IMR-90 (cell line): Measurements from ENCODE around the gene ROCK2.

ENCODE experiments used
- BHLHE40 ChIP-seq: fragments of 150-350 bp; IDR thresholded peaks from 2 replicates; pipeline ENCODE4 v1.6.1; 2016; ENCODE audit warnings: mild to moderate bottlenecking, low read depth, low read length
- ELK1 ChIP-seq: fragments of 150-350 bp; IDR thresholded peaks from 2 replicates; pipeline ENCODE4 v1.6.1; 2016; ENCODE audit warnings: low read depth, mild to moderate bottlenecking, low read length, moderate library complexity, borderline replicate concordance
- POLR2A ChIP-seq: IDR thresholded peaks from 2 replicates; pipeline ENCODE4 v1.6.1; 2012; ENCODE audit warnings: mild to moderate bottlenecking, low read depth, low read length
- TF ChIP-seq, protein P1 (sequence below): conservative IDR thresholded peaks from 2 replicates; pipeline ENCODE4 v1.5.1; 2012; ENCODE audit warnings: mild to moderate bottlenecking, low read depth, low read length, improper control_type of control experiment

DNA sequence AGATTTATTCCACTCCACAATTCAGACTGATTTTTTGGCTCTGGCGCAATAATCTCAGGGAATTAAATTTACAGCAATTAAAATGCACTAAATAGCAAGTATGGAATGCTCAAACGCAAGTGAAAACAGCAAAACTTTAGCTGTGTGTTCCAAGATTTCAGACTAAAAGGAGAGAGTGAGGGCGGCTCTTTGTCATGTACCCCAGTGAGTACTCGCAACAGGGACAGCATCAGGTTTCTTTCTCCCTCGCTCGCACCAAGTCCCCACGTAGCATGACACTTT lies 1.1 kb downstream of the ROCK2 start:
- TF ChIP-seq, protein P1, sequence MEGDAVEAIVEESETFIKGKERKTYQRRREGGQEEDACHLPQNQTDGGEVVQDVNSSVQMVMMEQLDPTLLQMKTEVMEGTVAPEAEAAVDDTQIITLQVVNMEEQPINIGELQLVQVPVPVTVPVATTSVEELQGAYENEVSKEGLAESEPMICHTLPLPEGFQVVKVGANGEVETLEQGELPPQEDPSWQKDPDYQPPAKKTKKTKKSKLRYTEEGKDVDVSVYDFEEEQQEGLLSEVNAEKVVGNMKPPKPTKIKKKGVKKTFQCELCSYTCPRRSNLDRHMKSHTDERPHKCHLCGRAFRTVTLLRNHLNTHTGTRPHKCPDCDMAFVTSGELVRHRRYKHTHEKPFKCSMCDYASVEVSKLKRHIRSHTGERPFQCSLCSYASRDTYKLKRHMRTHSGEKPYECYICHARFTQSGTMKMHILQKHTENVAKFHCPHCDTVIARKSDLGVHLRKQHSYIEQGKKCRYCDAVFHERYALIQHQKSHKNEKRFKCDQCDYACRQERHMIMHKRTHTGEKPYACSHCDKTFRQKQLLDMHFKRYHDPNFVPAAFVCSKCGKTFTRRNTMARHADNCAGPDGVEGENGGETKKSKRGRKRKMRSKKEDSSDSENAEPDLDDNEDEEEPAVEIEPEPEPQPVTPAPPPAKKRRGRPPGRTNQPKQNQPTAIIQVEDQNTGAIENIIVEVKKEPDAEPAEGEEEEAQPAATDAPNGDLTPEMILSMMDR, result no peak
- TF ChIP-seq BHLHE40 (no peak), ELK1 (no peak), POLR2A (no peak)
